ENCODE results near the gene TMA7.

DNA sequence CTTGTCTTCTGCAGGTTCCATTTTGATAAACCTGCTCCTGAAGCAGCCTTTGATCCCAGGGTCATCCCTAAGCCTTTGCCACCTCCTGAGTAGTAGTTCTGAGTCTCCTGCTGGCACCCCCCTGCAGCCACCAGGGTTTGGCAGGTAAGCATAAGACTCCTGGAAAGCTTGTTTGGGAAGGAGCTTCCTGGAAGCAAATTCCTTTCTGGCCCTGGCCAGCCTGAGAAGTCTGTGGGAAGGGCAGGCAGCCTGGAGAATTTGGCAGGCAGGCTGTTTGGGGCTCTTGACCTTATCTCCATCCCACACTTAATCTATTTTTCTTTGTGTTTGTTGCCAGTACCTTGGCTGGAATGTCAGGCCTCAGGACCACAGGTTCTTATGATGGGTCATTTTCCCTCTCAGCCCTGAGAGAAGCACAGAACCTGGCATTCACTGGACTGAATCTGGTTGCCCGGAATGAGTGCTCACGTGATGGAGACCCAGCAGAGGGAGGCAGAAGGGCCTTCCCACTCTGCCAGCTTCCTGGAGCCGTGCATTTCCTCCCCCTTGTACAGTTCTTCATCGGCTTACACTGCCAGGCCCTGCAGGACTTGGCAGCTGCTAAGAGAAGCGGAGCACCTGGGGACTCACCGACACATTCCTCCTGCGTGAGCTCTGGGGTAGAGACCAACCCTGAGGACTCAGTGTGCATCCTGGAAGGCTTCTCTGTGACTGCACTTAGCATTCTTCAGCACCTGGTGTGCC, 19.9 kb downstream of the TMA7 start:
- TF ChIP-seq CTCF (IDR thresholded peaks at IDR 0.05) (no peak), POLR2AphosphoS5 (IDR thresholded peaks at IDR 0.05) (no peak)
